ENCODE data around the gene AGBL1. TPM values are rescaled to one million over a fixed set of nuclear protein-coding genes. Genes with fewer than 3 reads are reported as not detected.

The AGBL1 gene
- total and polyA plus RNA-seq, 2 experiments from 2014 or later: 0.03 TPM; not detected in 1

DNA sequence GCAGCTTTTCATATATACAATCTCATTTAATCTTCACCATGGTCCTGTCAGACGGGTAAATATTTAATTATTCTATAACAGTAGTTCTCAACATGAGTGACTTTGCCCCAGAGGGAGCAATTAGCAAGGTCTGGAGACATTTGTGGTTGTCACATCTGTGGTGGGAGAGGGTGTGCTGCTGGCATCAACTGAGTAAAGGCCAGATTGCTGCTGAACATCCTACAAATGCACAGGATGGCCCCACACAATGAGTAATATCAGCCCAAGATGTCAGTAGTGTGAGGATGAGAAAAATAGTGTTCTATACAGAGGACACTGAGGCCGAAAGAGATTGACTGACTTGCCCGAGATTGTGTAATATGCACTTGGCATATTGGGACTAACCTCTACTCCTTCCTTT is 156.0 kb downstream of the AGBL1 start (continued):
- TF ChIP-seq, protein P1, sequence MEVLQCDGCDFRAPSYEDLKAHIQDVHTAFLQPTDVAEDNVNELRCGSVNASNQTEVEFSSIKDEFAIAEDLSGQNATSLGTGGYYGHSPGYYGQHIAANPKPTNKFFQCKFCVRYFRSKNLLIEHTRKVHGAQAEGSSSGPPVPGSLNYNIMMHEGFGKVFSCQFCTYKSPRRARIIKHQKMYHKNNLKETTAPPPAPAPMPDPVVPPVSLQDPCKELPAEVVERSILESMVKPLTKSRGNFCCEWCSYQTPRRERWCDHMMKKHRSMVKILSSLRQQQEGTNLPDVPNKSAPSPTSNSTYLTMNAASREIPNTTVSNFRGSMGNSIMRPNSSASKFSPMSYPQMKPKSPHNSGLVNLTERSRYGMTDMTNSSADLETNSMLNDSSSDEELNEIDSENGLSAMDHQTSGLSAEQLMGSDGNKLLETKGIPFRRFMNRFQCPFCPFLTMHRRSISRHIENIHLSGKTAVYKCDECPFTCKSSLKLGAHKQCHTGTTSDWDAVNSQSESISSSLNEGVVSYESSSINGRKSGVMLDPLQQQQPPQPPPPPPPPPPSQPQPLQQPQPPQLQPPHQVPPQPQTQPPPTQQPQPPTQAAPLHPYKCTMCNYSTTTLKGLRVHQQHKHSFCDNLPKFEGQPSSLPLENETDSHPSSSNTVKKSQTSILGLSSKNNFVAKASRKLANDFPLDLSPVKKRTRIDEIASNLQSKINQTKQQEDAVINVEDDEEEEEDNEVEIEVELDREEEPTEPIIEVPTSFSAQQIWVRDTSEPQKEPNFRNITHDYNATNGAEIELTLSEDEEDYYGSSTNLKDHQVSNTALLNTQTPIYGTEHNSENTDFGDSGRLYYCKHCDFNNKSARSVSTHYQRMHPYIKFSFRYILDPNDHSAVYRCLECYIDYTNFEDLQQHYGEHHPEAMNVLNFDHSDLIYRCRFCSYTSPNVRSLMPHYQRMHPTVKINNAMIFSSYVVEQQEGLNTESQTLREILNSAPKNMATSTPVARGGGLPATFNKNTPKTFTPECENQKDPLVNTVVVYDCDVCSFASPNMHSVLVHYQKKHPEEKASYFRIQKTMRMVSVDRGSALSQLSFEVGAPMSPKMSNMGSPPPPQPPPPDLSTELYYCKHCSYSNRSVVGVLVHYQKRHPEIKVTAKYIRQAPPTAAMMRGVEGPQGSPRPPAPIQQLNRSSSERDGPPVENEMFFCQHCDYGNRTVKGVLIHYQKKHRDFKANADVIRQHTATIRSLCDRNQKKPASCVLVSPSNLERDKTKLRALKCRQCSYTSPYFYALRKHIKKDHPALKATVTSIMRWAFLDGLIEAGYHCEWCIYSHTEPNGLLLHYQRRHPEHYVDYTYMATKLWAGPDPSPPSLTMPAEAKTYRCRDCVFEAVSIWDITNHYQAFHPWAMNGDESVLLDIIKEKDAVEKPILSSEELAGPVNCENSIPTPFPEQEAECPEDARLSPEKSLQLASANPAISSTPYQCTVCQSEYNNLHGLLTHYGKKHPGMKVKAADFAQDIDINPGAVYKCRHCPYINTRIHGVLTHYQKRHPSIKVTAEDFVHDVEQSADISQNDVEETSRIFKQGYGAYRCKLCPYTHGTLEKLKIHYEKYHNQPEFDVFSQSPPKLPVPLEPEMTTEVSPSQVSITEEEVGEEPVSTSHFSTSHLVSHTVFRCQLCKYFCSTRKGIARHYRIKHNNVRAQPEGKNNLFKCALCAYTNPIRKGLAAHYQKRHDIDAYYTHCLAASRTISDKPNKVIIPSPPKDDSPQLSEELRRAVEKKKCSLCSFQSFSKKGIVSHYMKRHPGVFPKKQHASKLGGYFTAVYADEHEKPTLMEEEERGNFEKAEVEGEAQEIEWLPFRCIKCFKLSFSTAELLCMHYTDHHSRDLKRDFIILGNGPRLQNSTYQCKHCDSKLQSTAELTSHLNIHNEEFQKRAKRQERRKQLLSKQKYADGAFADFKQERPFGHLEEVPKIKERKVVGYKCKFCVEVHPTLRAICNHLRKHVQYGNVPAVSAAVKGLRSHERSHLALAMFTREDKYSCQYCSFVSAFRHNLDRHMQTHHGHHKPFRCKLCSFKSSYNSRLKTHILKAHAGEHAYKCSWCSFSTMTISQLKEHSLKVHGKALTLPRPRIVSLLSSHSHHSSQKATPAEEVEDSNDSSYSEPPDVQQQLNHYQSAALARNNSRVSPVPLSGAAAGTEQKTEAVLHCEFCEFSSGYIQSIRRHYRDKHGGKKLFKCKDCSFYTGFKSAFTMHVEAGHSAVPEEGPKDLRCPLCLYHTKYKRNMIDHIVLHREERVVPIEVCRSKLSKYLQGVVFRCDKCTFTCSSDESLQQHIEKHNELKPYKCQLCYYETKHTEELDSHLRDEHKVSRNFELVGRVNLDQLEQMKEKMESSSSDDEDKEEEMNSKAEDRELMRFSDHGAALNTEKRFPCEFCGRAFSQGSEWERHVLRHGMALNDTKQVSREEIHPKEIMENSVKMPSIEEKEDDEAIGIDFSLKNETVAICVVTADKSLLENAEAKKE (CRISPR knock-in tag; IDR thresholded peaks at IDR 0.05): no peak
- TF ChIP-seq NANOG (IDR thresholded peaks at IDR 0.05; ENCODE audit: borderline replicate concordance): no peak
- TF ChIP-seq, protein P2, sequence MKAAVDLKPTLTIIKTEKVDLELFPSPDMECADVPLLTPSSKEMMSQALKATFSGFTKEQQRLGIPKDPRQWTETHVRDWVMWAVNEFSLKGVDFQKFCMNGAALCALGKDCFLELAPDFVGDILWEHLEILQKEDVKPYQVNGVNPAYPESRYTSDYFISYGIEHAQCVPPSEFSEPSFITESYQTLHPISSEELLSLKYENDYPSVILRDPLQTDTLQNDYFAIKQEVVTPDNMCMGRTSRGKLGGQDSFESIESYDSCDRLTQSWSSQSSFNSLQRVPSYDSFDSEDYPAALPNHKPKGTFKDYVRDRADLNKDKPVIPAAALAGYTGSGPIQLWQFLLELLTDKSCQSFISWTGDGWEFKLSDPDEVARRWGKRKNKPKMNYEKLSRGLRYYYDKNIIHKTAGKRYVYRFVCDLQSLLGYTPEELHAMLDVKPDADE (IDR thresholded peaks at IDR 0.05): no peak
- TF ChIP-seq ZNF114 (CRISPR knock-in tag; IDR thresholded peaks at IDR 0.05): no peak
- TF ChIP-seq EZH2 (IDR thresholded peaks at IDR 0.05; ENCODE audit: low read depth, unreplicated experiment): no peak
- no peak for TF ChIP-seq CREB1 (CRISPR knock-in tag; IDR thresholded peaks at IDR 0.05; ENCODE audit: low read depth)
- no peak for TF ChIP-seq STAT1 (IDR thresholded peaks at IDR 0.05; ENCODE audit: unreplicated experiment)
- TF ChIP-seq POLR2AphosphoS5 (IDR thresholded peaks at IDR 0.05; ENCODE audit: low read depth): no peak
- TF ChIP-seq ZNF331 (CRISPR knock-in tag; IDR thresholded peaks at IDR 0.05; ENCODE audit: low read depth): no peak

Measured in GM23338 (cell line).